Stimulated activated naive CD4-positive, alpha-beta T cell (primary cell): Measurements from ENCODE around the gene C5orf63.
"Not testable (repeated sequence)": the region's sequence is repeated elsewhere in the genome, so short reads cannot be mapped to it uniquely, and the experiment has no call there.

Experiments used
- DNase-seq, 6 experiments: peaks; one replicate each; lab custom pipeline; 2025; lab: John Stamatoyannopoulos, UW

C5orf63 gene

DNA sequence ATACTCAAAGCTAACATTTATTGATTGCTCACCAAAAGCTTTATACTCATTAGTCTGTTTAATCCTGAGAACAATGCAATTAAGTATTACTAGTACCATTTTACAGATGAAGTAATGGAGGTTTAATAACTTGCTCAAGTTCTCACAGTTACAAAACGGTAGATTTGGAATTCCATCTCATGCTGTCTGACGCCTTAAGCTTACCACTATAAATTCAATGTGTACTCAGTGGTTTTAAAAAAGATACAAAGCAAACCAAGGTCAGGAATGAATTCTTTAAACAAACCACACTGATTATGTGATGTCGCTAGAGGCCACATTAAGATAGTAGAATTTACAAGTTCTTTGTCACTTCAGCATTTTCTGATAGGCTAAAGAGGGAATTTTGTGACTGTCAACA, 1.2 kb upstream of the C5orf63 start:
- DNase-seq, result no peak

DNA sequence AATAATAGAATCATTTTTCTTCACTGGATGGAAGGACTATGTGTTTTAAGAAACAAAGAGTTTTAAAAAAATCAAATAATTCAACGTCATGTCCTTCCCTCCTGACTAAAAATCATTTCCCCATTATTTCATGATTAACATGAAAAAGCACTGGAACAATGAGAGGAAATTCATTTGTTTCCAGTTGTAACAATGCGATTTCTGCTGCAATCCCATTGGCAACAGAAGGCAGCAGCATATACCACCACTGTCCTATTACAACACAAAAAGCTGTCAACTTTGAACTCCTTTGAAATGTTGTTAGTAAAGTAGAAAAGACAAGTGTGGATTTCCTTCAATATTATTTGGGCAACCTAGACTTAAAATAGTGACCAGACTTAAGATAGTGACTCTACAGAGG, 3.1 kb downstream of the C5orf63 start:
- DNase-seq, result no peak

DNA sequence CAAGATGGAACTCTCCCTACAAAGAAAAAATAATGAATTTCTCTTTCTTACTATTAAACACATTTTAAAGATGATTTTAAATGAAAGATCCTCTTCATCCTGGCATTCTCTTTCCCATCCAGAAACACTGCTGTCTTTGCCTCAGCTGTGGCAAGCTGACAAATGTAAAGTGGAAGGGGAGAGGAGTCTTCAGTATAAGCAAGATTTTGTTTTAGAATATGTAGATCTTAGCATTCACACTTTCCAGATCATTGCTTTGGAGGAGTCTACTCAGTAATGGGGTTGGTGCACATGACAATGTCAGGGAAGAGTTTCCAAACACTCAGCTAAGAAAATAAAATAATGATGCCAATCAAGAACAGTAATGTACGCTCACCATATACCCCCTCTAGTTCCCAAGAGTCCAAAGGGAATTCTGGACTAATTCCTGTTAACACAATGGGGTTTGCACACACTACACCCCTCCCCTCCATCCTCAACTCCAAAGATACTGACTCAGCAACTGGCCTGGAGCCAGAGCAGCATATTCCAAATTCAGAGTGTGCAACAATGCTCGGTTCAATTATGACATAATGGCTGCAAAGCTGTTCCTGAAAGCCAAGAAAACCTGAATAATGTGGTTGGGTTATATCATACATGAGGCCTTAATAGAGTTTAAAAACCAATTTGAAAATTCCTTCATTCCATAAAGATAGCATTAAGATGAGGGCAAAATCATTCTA, 4.6 kb downstream of the C5orf63 start:
- DNase-seq, result no peak

DNA sequence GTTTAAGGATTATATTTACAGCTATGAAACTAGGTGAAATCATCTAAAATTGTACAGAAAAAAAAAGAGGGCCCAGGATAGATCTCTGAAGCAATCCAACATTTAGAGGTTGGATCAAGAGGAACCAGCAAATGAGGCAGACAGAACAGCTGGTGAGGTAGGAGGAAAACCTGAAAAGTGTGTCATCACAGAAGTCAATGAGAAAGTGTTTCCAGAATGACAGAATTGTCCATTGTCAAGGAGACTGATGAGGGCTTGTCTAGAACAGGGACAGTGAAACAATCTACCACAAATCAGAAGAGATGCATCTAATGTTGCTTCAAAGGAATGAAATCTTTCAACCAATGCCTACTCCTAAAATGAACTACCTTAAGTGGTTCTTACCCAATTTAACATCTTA, 6.6 kb downstream of the C5orf63 start:
- no peak for DNase-seq

DNA sequence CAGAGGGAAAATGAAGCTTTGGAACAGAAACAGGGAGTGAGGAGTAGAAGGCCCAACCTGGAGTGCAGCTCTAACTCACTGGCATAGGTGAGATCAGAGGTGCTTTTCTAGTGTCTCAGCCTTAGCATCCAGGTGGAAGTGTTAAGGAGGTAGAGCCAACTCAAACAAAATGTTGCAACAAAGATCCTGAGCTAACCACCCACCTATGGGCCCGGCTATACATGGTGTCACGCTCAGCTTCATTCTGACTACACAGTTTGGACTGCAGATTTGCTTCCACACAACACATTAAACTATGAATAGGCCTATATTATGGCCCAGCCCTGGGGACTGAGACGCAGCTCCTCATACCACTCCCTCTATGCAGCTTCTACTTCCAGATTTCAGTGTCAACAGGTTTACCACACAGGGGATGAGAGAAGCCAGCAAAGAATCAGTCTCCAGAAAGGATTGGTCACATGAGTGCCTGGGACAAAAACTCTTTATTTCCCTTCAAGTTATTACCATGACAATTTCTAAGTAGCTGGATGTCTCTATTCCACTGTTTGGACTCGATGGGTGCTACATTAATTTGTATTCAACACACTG, 9.0 kb downstream of the C5orf63 start:
- no peak for DNase-seq

DNA sequence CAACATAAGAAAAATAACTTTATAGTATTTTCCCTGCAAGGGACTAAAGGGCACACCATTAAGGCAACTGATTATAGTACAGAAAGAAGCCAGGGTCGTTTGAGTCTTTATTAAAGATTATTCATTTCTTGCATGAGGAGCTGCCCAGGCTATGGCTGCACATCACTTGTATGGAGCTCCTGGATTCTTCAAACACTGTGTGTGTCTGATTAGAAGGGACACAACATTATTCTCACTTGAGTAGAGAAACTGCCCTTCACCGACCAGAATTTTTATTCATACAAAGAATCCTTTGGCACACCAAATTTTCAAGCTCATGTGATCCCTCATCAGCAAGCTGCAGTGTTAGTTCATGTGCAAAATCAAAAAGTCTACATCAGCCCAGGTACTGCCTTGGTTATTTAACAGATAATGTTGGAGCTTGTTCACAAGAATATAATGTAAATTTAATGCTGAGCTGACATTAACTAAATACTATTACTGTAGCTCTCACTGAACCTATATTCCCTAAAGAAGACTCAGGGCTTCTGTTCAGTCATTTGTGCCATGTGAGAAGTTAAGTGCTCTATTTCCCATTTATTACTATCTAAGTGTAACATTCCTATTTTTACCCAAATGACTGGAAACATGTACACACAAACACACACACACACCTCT, 9.9 kb downstream of the C5orf63 start:
- no peak for DNase-seq

DNA sequence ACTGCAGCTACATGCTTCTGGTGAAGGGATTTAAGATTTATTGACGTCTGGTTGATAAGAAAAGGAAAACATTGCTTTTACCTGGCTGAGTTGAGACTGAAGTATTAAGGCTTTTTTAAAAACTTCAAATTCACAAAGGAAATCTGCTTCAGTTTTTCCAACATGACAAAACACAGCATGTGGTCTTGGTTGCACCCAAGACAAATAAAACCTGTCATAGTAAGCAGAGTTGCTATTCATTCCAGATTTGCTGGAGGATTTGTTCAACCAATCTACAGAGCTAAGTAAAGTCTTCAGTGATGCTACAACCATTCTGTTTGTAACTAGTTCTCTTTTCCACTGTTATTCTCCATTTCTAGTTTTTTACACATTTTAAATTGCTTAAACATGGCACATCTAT, 11.3 kb downstream of the C5orf63 start:
- no peak for DNase-seq

DNA sequence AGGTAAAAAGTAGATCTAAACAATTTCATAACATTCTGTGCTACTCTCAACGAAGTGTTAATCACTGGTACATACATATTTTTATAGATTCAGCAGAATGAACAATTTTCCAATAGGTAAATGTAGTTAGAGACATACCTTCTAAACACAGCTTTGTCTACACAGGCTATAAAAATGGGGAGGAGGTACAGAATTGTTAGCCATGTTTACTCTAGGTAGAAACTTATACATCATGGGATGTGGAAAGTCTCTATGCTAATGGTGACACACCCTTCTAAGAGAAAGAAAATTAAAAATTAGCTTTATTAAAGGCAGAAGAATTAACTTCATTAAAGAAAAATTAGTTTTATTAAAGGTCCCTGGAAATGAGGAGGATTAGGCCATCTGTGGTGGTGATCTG, 11.8 kb downstream of the C5orf63 start:
- no peak for DNase-seq

DNA sequence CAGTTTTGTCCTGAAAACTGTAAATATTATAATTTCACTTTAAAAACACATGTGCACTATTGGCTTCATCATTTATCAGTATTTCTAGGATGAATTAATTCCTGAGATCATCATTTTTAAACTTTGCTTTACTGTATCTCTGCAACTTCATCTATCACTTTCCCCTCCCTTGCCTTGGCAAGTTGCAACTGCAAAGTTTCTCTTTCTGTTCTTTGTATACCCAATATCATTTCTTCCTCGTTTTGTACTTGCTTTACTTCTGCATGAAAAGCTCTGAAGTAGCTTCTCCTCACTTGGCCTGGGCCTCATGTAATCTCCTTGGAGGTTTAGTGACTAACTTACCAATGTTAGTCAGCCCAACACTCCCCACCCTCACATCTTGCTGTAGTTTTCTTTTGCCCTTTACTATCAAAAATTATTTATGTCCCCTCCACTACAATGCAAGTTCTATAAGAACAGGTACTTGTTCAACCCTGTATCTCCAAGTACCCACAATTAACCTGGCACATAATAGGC, 12.8 kb downstream of the C5orf63 start:
- DNase-seq, result no peak

DNA sequence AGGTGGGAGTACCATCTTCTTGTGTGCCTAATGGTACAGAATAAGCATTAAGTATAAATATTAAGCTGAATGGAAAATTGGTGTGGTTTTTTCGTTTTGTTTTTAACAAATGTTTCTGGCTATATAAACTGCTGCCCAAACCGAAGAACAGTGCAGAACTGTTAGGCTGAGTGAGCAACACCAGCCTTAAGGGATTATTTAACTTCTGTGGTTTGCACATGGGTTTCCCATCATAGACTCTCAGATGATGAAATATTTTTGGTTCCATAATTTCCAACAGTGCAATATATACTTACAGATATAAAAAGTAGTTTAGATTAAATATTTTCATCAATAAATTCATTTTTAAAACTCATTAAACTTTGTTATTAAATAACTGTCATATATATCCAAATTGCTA, 16.4 kb downstream of the C5orf63 start:
- no peak for DNase-seq

DNA sequence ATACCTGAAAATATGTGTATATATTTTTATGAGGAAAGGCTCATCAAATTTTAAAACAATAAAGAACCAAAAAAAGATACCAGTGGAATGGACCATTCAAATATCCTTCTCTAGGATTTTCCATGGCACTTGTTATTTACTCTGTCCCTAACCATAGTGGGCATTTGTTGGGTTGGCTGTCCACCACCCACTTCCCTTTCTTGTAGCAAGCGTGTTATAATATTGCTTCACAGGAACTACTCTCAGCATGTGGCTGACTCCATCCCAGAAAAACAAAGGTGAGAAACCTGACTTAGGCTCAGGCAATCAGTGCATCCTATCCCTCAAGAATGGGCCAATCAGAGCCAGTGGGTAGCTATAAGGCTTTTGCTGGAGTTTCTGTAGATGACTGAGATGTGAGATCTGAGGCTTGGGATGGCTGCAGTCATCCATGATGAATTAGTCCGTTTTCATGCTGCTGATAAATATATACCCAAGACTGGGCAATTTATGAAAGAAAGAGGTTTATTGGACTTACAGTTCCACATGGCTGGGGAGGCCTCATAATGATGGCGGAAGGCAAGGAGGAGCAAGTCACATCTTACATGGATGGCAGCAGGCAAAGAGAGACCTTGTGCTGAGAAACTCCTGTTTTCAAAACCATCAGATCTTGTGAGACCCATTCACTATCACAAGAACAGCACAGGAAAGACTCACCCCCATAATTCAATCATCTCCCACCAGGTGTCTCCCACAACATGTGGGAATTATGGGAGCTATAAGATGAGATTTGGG, 17.2 kb downstream of the C5orf63 start:
- no peak for DNase-seq

DNA sequence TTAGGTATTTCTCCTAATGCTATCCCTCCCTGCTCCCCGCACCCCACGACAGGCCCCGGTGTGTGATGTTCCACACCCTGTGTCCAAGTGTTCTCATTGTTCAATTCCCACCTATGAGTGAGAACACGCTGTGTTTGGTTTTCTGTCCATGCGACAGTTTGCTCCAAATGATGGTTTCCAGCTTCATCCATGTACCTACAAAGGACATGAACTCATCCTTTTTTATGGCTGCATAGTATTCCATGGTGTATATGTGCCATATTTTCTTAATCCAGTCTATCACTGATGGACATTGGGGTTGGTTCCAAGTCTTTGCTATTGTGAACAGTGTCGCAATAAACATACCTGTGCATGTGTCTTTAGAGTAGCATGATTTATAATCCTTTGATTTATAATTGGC, 19.8 kb downstream of the C5orf63 start:
- DNase-seq, result not testable (repeated sequence)

DNA sequence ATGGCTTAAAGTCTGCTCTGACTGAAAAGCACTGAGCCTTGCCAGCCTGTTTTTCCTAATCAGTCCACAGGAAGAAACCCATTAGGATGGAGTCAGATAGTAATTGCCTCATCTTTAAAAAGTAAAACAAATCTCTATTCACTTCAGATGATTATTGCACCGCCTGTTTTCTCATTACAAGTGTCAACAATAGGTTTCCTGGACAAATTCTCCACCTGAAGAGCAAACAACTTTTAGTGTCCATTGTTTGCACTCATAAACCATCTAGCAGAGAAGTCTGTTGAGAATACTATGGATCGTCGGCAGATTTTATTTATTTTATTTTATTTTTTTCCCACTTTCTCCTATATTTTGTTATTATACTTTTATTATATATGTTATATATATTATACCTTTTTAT, 20.3 kb downstream of the C5orf63 start:
- DNase-seq, result no peak

DNA sequence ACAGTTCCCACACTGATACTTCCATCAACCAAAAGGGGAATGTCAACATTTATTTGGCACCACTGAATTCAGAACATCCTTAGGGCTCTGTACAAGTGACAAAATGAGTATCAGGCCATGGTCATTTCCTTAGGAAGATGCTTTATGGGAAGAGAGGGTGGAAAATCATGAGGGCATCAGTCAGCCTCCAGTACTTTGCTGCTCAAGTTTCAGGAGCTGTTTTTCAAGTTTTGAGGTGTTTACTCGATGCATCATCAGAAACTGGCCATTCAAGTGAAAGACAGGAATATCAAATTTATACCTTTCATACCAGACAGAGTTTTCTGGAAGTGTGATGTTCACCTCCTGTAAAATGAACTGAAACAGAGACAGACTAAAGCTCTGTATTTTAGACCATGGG, 21.7 kb downstream of the C5orf63 start:
- no peak for DNase-seq

DNA sequence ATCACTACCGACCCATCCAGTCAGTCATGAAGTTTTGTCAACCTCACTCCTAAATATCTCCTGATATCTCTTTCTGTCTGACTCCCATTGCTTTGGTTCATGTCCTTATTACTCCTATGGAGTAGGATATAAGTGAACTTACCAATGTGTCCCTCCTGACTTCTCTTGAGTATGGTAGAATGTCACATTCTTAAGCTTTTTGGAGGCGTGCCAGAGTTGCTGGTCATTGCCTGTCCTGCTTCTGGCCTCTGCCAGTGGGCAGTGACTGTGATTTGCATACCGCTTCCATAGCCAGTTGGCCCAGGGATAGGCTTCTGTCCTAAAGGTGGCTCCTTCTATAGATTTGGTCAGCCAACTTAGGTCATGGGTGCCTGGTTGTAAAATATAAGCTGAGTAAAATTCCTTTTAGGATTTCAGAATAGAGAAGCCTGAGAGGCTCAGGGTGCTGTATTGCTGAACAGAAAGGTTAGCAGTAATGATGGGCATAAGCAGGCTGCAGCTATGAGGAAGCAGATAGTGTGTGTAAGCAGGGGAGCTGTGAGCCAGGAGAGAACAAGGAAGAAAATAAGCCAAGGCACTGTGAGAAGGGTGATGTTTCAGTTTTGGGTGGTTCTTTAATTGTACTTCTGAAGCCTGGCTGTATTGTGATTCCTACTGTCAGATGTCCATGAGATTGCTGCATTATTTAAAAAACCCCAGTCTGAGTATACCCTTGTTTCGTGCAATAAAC, 26.8 kb downstream of the C5orf63 start:
- DNase-seq, result no peak

DNA sequence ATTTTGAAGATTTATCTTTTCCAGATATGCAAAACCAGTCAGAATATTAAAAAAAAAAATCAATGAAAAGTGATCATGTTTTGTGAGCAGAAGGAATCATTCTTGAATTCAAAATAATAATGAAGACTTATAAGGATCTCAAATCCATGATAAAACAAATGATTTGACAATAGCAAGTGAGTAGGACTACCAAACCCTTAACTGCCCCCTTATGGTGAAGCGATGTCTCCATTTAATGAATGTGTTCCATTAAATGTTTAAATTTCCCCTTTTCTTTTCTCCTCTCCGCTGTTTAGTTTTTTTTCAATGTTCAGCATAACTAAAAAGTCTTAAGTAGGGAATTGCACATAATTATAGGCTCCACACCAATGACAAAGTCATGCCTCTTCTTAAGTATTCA, 30.7 kb downstream of the C5orf63 start:
- DNase-seq, result no peak

DNA sequence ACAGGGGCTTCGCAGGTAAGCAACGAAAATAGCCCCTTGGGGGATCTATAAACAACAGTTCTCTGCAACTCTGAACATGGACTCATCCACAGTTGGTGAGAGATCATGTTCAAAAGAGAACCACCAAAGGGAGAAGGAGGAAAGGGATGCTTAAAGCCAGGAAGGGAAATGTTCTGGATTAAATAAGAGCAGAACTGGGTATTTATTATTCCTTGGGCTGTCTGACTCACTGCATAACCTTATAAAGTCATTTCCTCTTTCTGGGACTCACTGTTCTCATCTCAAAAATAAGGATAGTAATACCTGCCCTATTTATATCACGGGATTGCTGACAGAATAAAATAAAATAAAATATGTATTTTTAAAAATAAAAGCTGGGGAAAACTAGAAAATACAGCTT, 31.7 kb downstream of the C5orf63 start:
- DNase-seq, result no peak

DNA sequence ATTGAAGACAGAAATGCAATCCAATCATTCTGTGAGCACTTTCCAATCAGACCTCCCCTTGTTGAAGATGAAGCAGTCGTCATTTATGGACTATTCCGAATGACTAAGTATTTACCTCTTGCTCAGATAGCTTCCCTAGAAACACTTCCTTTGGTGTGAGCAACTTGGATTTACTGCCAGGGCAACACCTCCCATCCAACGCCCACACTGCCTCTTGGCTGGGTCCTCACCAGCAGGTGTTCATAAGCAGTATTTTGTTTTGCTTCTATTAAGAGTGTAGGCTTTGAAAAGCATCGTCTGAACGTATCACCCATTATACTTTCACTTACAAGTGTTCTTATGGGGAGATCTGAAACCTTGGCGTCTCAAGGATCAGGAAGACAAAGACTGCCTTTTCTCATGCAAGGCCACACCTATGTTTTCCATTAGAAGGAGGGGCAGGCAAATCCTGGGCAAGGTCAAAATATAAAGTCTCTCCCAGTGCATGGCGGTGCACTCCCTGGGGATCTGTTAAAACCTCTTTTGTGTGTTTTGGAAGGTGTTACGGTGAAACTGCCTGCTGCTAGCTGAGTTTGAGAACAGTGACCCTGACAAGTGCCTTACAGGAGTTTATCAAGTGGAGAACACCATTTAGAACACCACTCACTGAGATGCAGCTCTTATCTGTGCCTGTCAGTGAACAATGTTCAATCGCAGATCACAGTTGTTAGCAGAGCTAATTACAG, 32.3 kb downstream of the C5orf63 start:
- DNase-seq, result no peak

DNA sequence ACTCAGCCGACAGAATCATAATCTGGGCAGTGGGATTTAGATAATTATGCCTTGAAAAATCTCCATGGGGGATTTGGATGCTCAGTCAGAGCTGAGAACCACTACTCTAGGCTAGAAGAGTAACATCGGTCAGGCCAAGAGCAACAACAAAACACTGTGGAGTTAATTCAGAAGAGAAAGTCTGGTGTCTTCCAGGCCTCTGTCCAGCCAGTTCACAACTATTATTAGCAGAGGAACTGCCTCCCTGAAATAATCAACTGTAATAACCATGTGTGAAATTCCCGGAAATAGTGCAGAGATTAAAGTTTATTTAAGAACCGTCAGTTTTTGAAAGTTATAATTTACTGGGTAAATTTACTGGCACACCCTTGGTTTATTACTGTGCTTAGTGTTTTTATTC, 34.8 kb downstream of the C5orf63 start:
- DNase-seq, result no peak

DNA sequence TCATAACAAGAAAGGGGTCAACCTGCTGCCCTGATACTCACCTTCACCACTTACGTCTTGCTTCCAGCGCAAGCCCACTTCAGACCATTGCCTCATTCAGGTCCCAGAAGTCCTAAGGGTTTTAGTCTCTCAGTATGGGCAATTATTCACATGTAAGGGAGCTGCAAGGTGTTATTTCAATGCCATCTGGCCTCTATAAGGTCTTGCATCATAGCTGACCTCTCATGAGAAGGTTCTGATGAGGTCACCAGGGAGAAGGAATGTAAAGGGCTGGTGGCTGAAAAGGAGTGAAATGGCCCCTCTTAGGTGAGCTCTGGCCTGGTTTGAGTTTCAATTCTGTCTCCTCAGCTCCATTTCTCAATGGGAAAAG, 41.5 kb downstream of the C5orf63 start:
- DNase-seq, result no peak

DNA sequence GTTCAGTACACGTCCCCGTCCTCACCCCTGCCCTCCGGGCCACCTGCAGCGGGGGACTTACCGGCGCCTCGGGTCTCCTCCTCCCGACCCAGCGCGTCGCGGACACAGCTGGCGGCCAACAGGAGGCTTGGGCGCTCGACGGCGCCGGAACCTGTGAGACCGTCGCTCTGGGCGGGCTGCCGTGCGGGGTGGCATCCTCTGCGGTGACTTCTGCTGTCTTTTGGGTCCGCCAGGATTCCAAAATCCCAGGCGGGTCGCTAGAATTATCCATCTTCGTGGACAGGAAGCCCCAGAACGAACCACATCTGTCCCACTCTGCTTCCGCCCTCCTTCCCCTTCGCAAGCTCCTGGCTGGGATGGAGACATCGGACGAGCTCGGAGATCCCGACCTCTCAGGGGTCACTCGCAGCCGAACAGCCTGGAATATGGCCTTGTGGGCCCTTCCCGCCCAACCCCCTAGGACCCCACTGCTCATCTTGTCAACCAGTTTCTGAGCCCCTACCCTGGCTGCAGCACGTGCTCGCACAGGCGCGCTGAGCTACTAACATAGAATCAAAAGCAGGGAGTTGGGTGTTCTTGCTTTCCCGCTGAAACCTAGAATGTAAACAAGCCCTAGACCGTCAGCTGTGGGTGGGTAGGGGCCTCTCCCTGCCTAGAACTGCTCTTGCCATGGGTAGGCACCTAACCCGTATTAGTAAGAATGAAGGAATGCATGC, 42.0 kb downstream of the C5orf63 start:
- peak in 5 of 6 experiments; percentile 5 to 44 (median 31) for DNase-seq
